Gastroesophageal sphincter (tissue), 4 donors: ENCODE data around the gene OR8G1. TPM values are rescaled to one million over a fixed set of nuclear protein-coding genes. Genes with fewer than 3 reads are reported as not detected.

Source experiments
- ATAC-seq: fragments of 150-250 bp; one replicate; pipeline ENCODE4 v1.9.1; 2016; ENCODE audit warnings: mild to moderate bottlenecking, moderate library complexity
- H3K27ac ChIP-seq, 4 donors: fragments of 200-600 bp; sonication (generic) in 3 of 4; 1 replicate in 3 of 4; 2 replicates in 1 of 4; pipeline ENCODE4 v1.5.1; 2016 to 2019
- H3K27me3 ChIP-seq: fragments of 200-600 bp; sonication (generic); one replicate; pipeline ENCODE4 v1.5.1; 2019
- H3K36me3 ChIP-seq, 2 donors: fragments of 200-600 bp; sonication (generic); one replicate each; pipeline ENCODE4 v1.5.1; 2019; ENCODE audit warnings: control low read depth in 1 of 2
- H3K4me1 ChIP-seq, 3 donors: fragments of 200-600 bp; sonication (generic); 1 replicate in 2 of 3; 2 replicates in 1 of 3; pipeline ENCODE4 v1.5.1; 2016 to 2019; ENCODE audit warnings: control low read depth in 2 of 3
- H3K4me3 ChIP-seq, 2 donors: fragments of 200-600 bp; sonication (generic); one replicate each; pipeline ENCODE4 v1.5.1; 2019; ENCODE audit warnings: mild to moderate bottlenecking in 1 of 2, moderate library complexity in 1 of 2
- H3K9me3 ChIP-seq, 3 donors: fragments of 200-600 bp; sonication (generic); one replicate each; pipeline ENCODE4 v1.5.1; 2017 to 2019; ENCODE audit warnings: control low read depth in 2 of 3
- EP300 ChIP-seq: sonication (generic); formaldehyde crosslinking; IDR thresholded peaks from one replicate; pipeline ENCODE4 v1.6.1; 2017; ENCODE audit warnings: antibody characterized with exemption, mild to moderate bottlenecking
- POLR2A ChIP-seq, 2 donors: fragments of 450-650 bp; IDR thresholded peaks; one replicate each; pipeline ENCODE4 v1.6.1; 2017; ENCODE audit warnings: antibody characterized with exemption in 2 of 2, mild to moderate bottlenecking in 2 of 2, moderate library complexity in 1 of 2
- POLR2AphosphoS5 ChIP-seq: sonication (generic); formaldehyde crosslinking; IDR thresholded peaks from one replicate; pipeline ENCODE4 v1.6.1; 2017; ENCODE audit warnings: antibody characterized with exemption
- WGBS, 2 donors: methylation state at CpG; one replicate each; pipeline ENCODE4 v1.1.5; 2018; ENCODE audit warnings: low coverage in 1 of 2; 5-methylcytosine and 5-hydroxymethylcytosine counted together
- total RNA-seq, 4 donors: library from RNA; depleted of rRNA; stranded (reverse); fragments of >200 nt; gene quantifications; one replicate each; pipeline ENCODE4 v1.1.0, GENCODE V29; 2016
- TF ChIP-seq, protein P1 (sequence below), 4 experiments: fragments of 200-600 bp in 2 of 4; fragments of 450-650 bp in 2 of 4; sonication (generic) in 1 of 4; IDR thresholded peaks; one replicate each; pipeline ENCODE4 v1.5.1; 2017 to 2019; ENCODE audit warnings: antibody characterized with exemption in 4 of 4, mild to moderate bottlenecking in 2 of 4, moderate library complexity in 2 of 4

OR8G1 gene
- total RNA-seq, 4 donors from 2014 or later: not detected

DNA sequence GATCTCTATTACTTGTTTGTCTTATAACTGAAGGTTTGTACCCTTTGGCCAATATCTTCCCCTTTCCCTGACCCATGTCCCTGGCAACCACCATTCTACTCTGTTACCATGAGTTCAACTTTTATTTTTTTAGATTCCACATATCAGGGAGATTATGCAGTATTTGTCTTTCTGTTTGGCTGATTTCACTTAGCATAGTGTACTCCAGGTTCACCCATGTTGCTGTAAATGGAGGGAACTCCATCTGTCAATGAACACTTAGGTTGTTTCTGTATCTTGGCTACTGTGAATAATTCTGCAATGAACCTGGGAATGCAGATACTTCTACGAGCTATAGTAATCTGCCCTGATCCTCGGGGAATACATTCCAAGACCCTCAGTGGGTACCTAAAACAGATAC, 42.9 kb upstream of the OR8G1 start:
- ATAC-seq: no peak
- Histone ChIP-seq H3K27ac (no peak overlapping the region), H3K4me1 (peaks cover 0 to 9% (median 0%) of the 10 kb centered on the region in 3 donors), H3K27me3 (no peaks in the 10 kb centered on the region), H3K36me3 (no peaks in the 10 kb centered on the region), H3K4me3 (no peak overlapping the region), H3K9me3 (no peaks in the 10 kb centered on the region)
- TF ChIP-seq POLR2A (IDR thresholded peaks at IDR 0.05) (no peak), POLR2AphosphoS5 (no peak), EP300 (no peak)
- TF ChIP-seq, protein P1, sequence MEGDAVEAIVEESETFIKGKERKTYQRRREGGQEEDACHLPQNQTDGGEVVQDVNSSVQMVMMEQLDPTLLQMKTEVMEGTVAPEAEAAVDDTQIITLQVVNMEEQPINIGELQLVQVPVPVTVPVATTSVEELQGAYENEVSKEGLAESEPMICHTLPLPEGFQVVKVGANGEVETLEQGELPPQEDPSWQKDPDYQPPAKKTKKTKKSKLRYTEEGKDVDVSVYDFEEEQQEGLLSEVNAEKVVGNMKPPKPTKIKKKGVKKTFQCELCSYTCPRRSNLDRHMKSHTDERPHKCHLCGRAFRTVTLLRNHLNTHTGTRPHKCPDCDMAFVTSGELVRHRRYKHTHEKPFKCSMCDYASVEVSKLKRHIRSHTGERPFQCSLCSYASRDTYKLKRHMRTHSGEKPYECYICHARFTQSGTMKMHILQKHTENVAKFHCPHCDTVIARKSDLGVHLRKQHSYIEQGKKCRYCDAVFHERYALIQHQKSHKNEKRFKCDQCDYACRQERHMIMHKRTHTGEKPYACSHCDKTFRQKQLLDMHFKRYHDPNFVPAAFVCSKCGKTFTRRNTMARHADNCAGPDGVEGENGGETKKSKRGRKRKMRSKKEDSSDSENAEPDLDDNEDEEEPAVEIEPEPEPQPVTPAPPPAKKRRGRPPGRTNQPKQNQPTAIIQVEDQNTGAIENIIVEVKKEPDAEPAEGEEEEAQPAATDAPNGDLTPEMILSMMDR (IDR thresholded peaks at IDR 0.05): no peak
- WGBS, 2 donors: 75 to 90% methylated on average over 2 of the region's 2 CpGs

DNA sequence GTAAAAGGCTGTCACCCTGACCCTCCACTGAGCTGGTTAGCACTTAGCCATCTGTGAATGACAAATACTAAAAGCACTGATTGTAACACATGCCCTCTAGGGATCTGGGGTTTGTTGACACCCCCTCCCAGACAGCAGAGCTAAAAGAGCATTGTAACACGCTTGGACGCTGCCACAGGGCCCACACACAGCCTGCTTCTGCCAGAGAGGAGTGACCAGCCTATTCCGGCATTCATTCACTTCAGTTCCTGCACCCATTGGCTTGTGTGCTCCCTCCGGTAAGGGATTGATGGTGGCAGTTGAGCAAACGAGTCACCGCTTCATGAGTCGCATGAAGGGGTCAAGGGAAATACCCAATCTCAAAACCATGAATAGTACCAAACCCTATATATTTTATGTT, 42.0 kb upstream of the OR8G1 start:
- H3K36me3 ChIP-seq: no peaks in the 10 kb centered on the region
- no peak overlapping the region for H3K4me3 ChIP-seq
- H3K4me1 ChIP-seq: peaks cover 0 to 9% (median 0%) of the 10 kb centered on the region in 3 donors
- WGBS, 2 donors: 93 to 95% methylated on average over 5 to 7 of the region's 7 CpGs
- no peak for ATAC-seq
- no peaks in the 10 kb centered on the region for H3K9me3 ChIP-seq
- TF ChIP-seq POLR2AphosphoS5 (no peak), POLR2A (IDR thresholded peaks at IDR 0.05) (no peak), EP300 (no peak)
- TF ChIP-seq, protein P1 (IDR thresholded peaks at IDR 0.05): no peak
- H3K27ac ChIP-seq: no peak overlapping the region
- H3K27me3 ChIP-seq: no peaks in the 10 kb centered on the region

DNA sequence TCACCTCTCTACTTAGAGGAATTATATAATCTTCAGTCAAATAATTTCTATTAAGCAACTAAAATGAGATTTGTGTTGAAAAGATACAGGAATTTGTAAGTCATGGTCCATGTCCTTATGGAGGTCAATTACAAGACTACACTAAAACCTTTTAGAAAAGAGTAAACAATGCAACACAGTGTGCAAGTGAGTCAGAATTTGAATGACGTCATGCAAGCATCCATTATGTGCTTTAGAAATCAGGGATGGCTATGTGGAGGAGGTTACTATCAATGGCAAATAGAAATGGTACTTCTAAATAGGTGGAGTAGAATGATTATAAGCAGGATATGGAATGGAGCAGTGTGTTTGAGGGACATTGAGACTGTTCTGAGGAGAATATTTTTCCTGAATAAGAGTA, 41.2 kb upstream of the OR8G1 start:
- Histone ChIP-seq H3K4me1 (peaks cover 0 to 3% (median 0%) of the 10 kb centered on the region in 3 donors), H3K27ac (no peak overlapping the region), H3K9me3 (no peaks in the 10 kb centered on the region), H3K36me3 (no peaks in the 10 kb centered on the region), H3K4me3 (no peak overlapping the region), H3K27me3 (no peaks in the 10 kb centered on the region)
- TF ChIP-seq EP300 (no peak), POLR2AphosphoS5 (no peak), POLR2A (IDR thresholded peaks at IDR 0.05) (no peak)
- TF ChIP-seq, protein P1 (IDR thresholded peaks at IDR 0.05): no peak
- 79 to 80% methylated on average over 1 of the region's 1 CpG for WGBS, 2 donors
- ATAC-seq: no peak

DNA sequence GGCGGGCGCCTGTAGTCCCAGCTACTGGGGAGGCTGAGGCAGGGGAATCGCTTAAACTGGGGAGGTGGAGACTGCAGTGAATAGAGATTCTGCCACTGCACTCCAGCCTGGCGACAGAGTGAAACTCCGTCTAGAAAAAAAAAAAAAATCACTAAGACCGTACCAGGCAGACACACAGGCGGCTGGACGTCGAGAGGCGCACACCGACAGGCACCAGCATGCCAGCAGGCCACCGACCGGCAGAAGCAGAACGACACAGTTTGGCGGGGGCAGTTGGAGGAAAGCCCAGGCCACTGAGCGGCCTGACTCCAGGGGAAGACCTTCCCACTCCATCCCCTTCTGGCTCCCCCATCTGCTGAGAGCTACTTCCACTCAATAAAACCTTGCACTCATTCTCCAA, 40.2 kb upstream of the OR8G1 start:
- TF ChIP-seq POLR2A (IDR thresholded peaks at IDR 0.05): no peak
- TF ChIP-seq POLR2AphosphoS5: no peak
- no peak for TF ChIP-seq EP300
- TF ChIP-seq, protein P1 (IDR thresholded peaks at IDR 0.05): no peak
- 92% methylated on average over 5 of the region's 16 CpGs; no CpG with 5 or more reads in 1 of the 2 donors for WGBS, 2 donors
- no peak for ATAC-seq
- Histone ChIP-seq H3K27ac (no peak overlapping the region), H3K27me3 (no peaks in the 10 kb centered on the region), H3K36me3 (no peaks in the 10 kb centered on the region), H3K4me3 (no peak overlapping the region), H3K4me1 (no peaks in the 10 kb centered on the region), H3K9me3 (no peaks in the 10 kb centered on the region)

DNA sequence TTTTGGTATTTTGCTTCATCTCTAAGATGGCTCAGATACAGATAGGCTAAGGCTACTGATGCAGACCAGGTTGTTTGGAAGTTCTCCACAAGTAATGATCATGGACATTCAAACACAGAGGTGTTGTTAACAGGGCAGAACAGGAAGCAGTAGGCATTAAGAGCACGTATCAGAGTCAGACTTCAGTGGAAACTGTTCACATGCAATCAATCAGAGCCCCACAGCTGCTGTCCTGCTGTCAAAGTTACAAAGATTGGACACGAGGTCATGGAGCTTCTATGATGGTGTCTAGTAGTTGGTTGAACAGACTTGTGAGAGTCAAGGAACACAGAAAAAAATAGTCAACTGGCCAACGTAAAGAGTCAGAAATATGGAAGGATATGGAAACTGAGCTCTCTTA, 37.9 kb upstream of the OR8G1 start:
- WGBS, 2 donors: 17 to 29% methylated on average over 3 of the region's 3 CpGs
- Histone ChIP-seq H3K4me1 (no peaks in the 10 kb centered on the region), H3K9me3 (no peaks in the 10 kb centered on the region), H3K27me3 (no peaks in the 10 kb centered on the region), H3K27ac (no peak overlapping the region), H3K36me3 (no peaks in the 10 kb centered on the region), H3K4me3 (no peak overlapping the region)
- no peak for ATAC-seq
- no peak for TF ChIP-seq POLR2AphosphoS5
- TF ChIP-seq, protein P1 (IDR thresholded peaks at IDR 0.05): no peak
- no peak for TF ChIP-seq POLR2A (IDR thresholded peaks at IDR 0.05)
- no peak for TF ChIP-seq EP300
